Spleen (tissue), 11 donors: Measurements from ENCODE around the gene B4GALT4. TPM values are rescaled to one million over a fixed set of nuclear protein-coding genes. Genes with fewer than 3 reads are reported as not detected.
"Not testable (repeated sequence)": the region's sequence is repeated elsewhere in the genome, so short reads cannot be mapped to it uniquely, and the experiment has no call there.

Source experiments
- DNase-seq: peaks from one replicate; pipeline ENCODE4 v3.0.0-alpha.2; 2020
- H3K27ac ChIP-seq, 8 donors: fragments of 200-600 bp; sonication (generic) in 7 of 8; 1 replicate in 4 of 8; 2 replicates in 4 of 8; pipeline versions ENCODE4 v1.5.0 to v1.8.0; 2016 to 2021; ENCODE audit warnings: inconsistent platforms in 4 of 8, mild to moderate bottlenecking in 4 of 8, moderate library complexity in 1 of 8
- H3K27me3 ChIP-seq, 7 donors: fragments of 200-600 bp; sonication (generic) in 6 of 7; replicated peaks in 1 of 7; 1 replicate in 4 of 7; 2 replicates in 3 of 7; pipeline versions ENCODE4 v1.5.0 to v1.8.0; 2016 to 2021; ENCODE audit warnings: inconsistent platforms in 3 of 7, mild to moderate bottlenecking in 1 of 7
- H3K36me3 ChIP-seq, 6 donors: fragments of 200-600 bp; sonication (generic) in 5 of 6; 1 replicate in 4 of 6; 2 replicates in 2 of 6; pipeline versions ENCODE4 v1.5.0 to v1.8.0; 2016 to 2021; ENCODE audit warnings: inconsistent platforms in 2 of 6
- H3K4me1 ChIP-seq, 6 donors: fragments of 200-600 bp; sonication (generic) in 5 of 6; 1 replicate in 3 of 6; 2 replicates in 3 of 6; pipeline versions ENCODE4 v1.5.0 to v1.8.0; 2016 to 2021; ENCODE audit warnings: inconsistent platforms in 3 of 6
- H3K4me3 ChIP-seq, 8 donors: fragments of 200-600 bp; sonication (generic) in 7 of 8; 1 replicate in 4 of 8; 2 replicates in 4 of 8; pipeline versions ENCODE4 v1.5.0 to v1.8.0; 2016 to 2021; ENCODE audit warnings: inconsistent platforms in 4 of 8, mild to moderate bottlenecking in 4 of 8, moderate library complexity in 2 of 8
- H3K9me3 ChIP-seq, 8 donors: fragments of 200-600 bp; sonication (generic) in 7 of 8; 1 replicate in 4 of 8; 2 replicates in 4 of 8; pipeline versions ENCODE4 v1.5.0 to v1.8.0; 2016 to 2021; ENCODE audit warnings: inconsistent platforms in 4 of 8
- POLR2A ChIP-seq, 3 donors: fragments of 450-650 bp; IDR thresholded peaks; one replicate each; pipeline ENCODE4 v1.5.1; 2017; ENCODE audit warnings: antibody characterized with exemption in 3 of 3, mild to moderate bottlenecking in 1 of 3
- POLR2AphosphoS5 ChIP-seq, 3 donors: sonication (generic); formaldehyde crosslinking; IDR thresholded peaks; one replicate each; pipeline ENCODE4 v1.5.1; 2017; ENCODE audit warnings: antibody characterized with exemption in 3 of 3
- WGBS, 5 donors: extraction: QIAGEN DNeasy Blood & Tissue Kit in 3 of 5; methylation state at CpG; one replicate each; pipeline versions ENCODE4 v1.1.5 to v1.1.7; 2013 to 2018; 5-methylcytosine and 5-hydroxymethylcytosine counted together
- intact Hi-C: fragments of 100-400 bp; cut with DNase I; formaldehyde crosslinking; loops from one replicate; pipeline ENCODE4 v1.15.0; 2023; ENCODE audit warnings: low total_unique reads
- polyA plus RNA-seq, 3 donors: library from polyadenylated mRNA; stranded (reverse); fragments of 200-250 nt; gene quantifications; one replicate each; pipeline ENCODE4 v1.2.1, GENCODE V29; 2013
- total RNA-seq, 7 donors: library from RNA; depleted of rRNA in 3 of 7; stranded (reverse); fragments of >200 nt in 3 of 7; fragmentation: NEBNext Ultra II Directional in 4 of 7; extraction: Animal tissue kit (Norgen Biotek cat#: 25700) in 4 of 7; gene quantifications; one replicate each; pipeline versions ENCODE4 v1.1.0 to v1.2.1, GENCODE V29; 2016 to 2021
- TF ChIP-seq, protein P1 (sequence below), 11 experiments: fragments of 200-600 bp in 7 of 11; fragments of 450-650 bp in 4 of 11; sonication (generic) in 4 of 11; IDR thresholded peaks in 8 of 11; conservative IDR thresholded peaks in 3 of 11; 1 replicate in 7 of 11; 2 replicates in 4 of 11; pipeline versions ENCODE4 v1.4.0 to v1.8.0; 2016 to 2021; ENCODE audit warnings: antibody characterized with exemption in 11 of 11, inconsistent platforms in 4 of 11, mild to moderate bottlenecking in 1 of 11
- donor health status: healthy with polysubstance abuse.
- donor health status: DM: no; HTN: no; CAD: no; lungs with moderate emphysema.
- donor health status: DM: no; HTN: no; CAD: no.
- donor health status: Bipolar disorder and iron deficiency.
- donor health status: healthy.
- donor health status: DM: no; HTN: no; CAD: no.
- donor health status: DM: yes; HTN: yes; CAD: no.

The B4GALT4 gene
- total and polyA plus RNA-seq, 10 donors, result 7.6 to 26.2 (median 15.2) TPM

DNA sequence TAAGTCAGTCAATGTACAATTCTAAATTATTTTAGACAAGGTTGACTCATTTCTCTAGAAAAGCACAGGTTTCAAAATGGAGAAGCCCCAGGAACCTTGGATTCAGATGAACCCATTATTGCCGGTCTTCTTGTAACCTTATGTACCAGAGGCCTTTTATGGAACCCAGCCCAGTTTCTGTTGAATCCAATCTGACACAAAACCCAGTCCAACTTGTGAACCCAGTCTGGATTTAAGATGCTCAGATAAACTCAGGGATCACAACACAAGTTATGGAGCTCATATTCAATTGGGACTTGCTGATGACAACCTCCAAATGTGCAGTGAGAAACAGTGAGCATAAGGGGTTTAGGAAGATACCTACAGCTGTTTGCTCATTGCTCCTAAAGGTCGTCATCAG is 16.4 kb upstream of the B4GALT4 start:
- H3K27me3 ChIP-seq, result no peaks in the 10 kb centered on the region
- intact Hi-C loops, result no loop called here
- H3K4me3 ChIP-seq, result no peak overlapping the region
- H3K4me1 ChIP-seq, result peaks cover 0 to 20% (median 14%) of the 10 kb centered on the region in 6 donors
- H3K27ac ChIP-seq, result no peak overlapping the region
- peaks cover 0 to 3% (median 0%) of the 10 kb centered on the region in 8 donors for H3K9me3 ChIP-seq
- no peaks in the 10 kb centered on the region for H3K36me3 ChIP-seq
- TF ChIP-seq POLR2AphosphoS5 (IDR thresholded peaks at IDR 0.05) (no peak), POLR2A (IDR thresholded peaks at IDR 0.05) (no peak)
- TF ChIP-seq, protein P1, sequence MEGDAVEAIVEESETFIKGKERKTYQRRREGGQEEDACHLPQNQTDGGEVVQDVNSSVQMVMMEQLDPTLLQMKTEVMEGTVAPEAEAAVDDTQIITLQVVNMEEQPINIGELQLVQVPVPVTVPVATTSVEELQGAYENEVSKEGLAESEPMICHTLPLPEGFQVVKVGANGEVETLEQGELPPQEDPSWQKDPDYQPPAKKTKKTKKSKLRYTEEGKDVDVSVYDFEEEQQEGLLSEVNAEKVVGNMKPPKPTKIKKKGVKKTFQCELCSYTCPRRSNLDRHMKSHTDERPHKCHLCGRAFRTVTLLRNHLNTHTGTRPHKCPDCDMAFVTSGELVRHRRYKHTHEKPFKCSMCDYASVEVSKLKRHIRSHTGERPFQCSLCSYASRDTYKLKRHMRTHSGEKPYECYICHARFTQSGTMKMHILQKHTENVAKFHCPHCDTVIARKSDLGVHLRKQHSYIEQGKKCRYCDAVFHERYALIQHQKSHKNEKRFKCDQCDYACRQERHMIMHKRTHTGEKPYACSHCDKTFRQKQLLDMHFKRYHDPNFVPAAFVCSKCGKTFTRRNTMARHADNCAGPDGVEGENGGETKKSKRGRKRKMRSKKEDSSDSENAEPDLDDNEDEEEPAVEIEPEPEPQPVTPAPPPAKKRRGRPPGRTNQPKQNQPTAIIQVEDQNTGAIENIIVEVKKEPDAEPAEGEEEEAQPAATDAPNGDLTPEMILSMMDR (IDR thresholded peaks at IDR 0.05 in 8 of 11, conservative IDR thresholded peaks at IDR 0.05 in 3 of 11), result no peak
- WGBS, 5 donors, result 87 to 98% (median 89%) methylated on average over 2 of the region's 2 CpGs
- no peak for DNase-seq

- Histone ChIP-seq H3K4me1 (peaks cover 0 to 20% (median 14%) of the 10 kb centered on the region in 6 donors), H3K27ac (no peak overlapping the region), H3K27me3 (no peaks in the 10 kb centered on the region), H3K4me3 (no peak overlapping the region), H3K9me3 (peaks cover 0 to 3% (median 0%) of the 10 kb centered on the region in 8 donors), H3K36me3 (no peaks in the 10 kb centered on the region)
- TF ChIP-seq POLR2AphosphoS5 (IDR thresholded peaks at IDR 0.05), result no peak
- TF ChIP-seq, protein P1 (IDR thresholded peaks at IDR 0.05 in 8 of 11, conservative IDR thresholded peaks at IDR 0.05 in 3 of 11), result no peak
- no peak for TF ChIP-seq POLR2A (IDR thresholded peaks at IDR 0.05)
- WGBS, 5 donors, result 90 to 99% (median 95%) methylated on average over 2 of the region's 2 CpGs
- intact Hi-C loops, result no loop called here
- no peak for DNase-seq
Observed at GRCh38 chr3:119255214-119255613, 14.5 kb upstream of the B4GALT4 start.

DNA sequence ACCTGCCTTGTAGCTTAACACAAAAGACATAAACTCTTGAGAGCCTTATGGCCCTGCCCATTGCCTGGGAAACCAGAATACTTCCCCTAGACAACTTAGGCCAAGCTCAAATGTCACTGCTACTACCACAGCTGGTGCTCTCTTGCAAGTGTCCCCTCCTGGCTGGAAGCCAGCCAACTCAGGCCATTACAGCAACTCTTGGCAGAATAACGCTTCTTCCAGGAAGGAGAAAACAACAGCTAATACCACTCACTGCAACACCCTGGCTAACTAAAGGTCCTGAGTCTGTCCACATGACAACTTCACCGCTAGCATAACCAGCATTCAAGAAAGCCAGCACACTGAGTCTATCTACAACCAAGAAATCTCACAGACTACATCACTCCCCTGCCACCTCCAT is 5.1 kb upstream of the B4GALT4 start:
- Histone ChIP-seq H3K36me3 (no peaks in the 10 kb centered on the region), H3K4me1 (peaks cover 7 to 10% (median 9%) of the 10 kb centered on the region in 6 donors), H3K4me3 (no peak overlapping the region), H3K9me3 (peaks cover 3 to 26% (median 20%) of the 10 kb centered on the region in 8 donors), H3K27ac (no peak overlapping the region), H3K27me3 (no peaks in the 10 kb centered on the region)
- WGBS, 5 donors, result 56 to 90% (median 69%) methylated on average over 2 of the region's 2 CpGs
- TF ChIP-seq, protein P1 (IDR thresholded peaks at IDR 0.05 in 8 of 11, conservative IDR thresholded peaks at IDR 0.05 in 3 of 11), result no peak
- no peak for TF ChIP-seq POLR2A (IDR thresholded peaks at IDR 0.05)
- TF ChIP-seq POLR2AphosphoS5 (IDR thresholded peaks at IDR 0.05), result peak in 1 of 3 donors; percentile 66
- no peak for DNase-seq
- intact Hi-C loops, result no loop called here

- intact Hi-C loops, result loop anchor here (5.0 kb wide), 1 partner anchor 361 kb away; no protein-coding TSS in a partner anchor
- peaks cover 3 to 18% (median 13%) of the 10 kb centered on the region in 8 donors for H3K9me3 ChIP-seq
- no peak for DNase-seq
- H3K4me3 ChIP-seq, result no peak overlapping the region
- no peak overlapping the region for H3K27ac ChIP-seq
- peaks cover 18 to 27% (median 22%) of the 10 kb centered on the region in 6 donors for H3K4me1 ChIP-seq
- TF ChIP-seq, protein P1 (IDR thresholded peaks at IDR 0.05 in 8 of 11, conservative IDR thresholded peaks at IDR 0.05 in 3 of 11), result no peak
- no peak for TF ChIP-seq POLR2A (IDR thresholded peaks at IDR 0.05)
- TF ChIP-seq POLR2AphosphoS5 (IDR thresholded peaks at IDR 0.05), result no peak
- no peaks in the 10 kb centered on the region for H3K27me3 ChIP-seq
- no peaks in the 10 kb centered on the region for H3K36me3 ChIP-seq
Observed at GRCh38 chr3:119243712-119244111, 3.0 kb upstream of the B4GALT4 start.

DNA sequence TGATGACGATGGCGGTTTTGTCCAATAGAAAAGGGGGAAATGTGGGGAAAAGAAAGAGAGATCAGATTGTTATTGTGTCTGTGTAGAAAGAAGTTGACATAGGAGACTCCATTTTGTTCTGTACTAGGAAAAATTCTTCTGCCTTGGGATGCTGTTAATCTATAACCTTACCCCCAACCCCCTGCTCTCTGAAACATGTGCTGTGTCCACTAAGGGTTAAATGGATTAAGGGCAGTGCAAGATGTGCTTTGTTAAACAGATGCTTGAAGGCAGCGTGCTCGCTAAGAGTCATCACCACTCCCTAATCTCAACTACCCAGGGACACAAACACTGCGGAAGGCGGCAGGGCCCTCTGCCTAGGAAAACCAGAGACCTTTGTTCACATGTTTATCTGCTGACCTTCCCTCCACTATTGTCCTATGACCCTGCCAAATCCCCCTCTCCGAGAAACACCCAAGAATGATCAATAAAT is 2.4 kb upstream of the B4GALT4 start:
- intact Hi-C loops, result loop anchor here (5.0 kb wide), 1 partner anchor 361 kb away; no protein-coding TSS in a partner anchor
- H3K27me3 ChIP-seq, H3K27ac ChIP-seq, H3K4me3 ChIP-seq, H3K36me3 ChIP-seq, DNase-seq: not testable (repeated sequence)
- WGBS, 5 donors, result 87 to 99% (median 89%) methylated on average over 5 to 7 of the region's 7 CpGs
- Histone ChIP-seq H3K4me1 (peaks cover 20 to 34% (median 29%) of the 10 kb centered on the region in 6 donors), H3K9me3 (peaks cover 3 to 12% (median 7%) of the 10 kb centered on the region in 8 donors)

GRCh38 chr3:119242387-119243057 is 1.8 kb upstream of the B4GALT4 start:
- intact Hi-C loops, result loop anchor here (5.0 kb wide), 1 partner anchor 360 kb away; no protein-coding TSS in a partner anchor
- WGBS, 5 donors, result 89 to 94% (median 93%) methylated on average over 14 to 49 of the region's 49 CpGs
- peaks cover 20 to 39% (median 33%) of the 10 kb centered on the region in 6 donors for H3K4me1 ChIP-seq
- H3K36me3 ChIP-seq, H3K27me3 ChIP-seq, H3K9me3 ChIP-seq, H3K4me3 ChIP-seq, H3K27ac ChIP-seq, DNase-seq: not testable (repeated sequence)
